GM21619 (cell line): ENCODE measurements around the gene LRRC27.
"Not testable (repeated sequence)": the region's sequence is repeated elsewhere in the genome, so short reads cannot be mapped to it uniquely, and the experiment has no call there.

Source experiments
- ATAC-seq: cut with Tn5 transposase; IDR thresholded peaks from one replicate; pipeline ENCODE4 v1.9.1; 2021; ENCODE audit not compliant: unreplicated experiment

Gene LRRC27

GRCh38 chr10:132331601-132332432 lies at the start of gene LRRC27:
Gene LRRC27, plus strand, starts transcription at chr10:132332193. Its CDS starts 1,332 bp downstream, at chr10:132333525.
- ATAC-seq: peak; percentile 72

GRCh38 chr10:132282667-132283603 lies 49.1 kb upstream of the LRRC27 start:
- ATAC-seq: no peak

GRCh38 chr10:132283604-132284382 lies 48.2 kb upstream of the LRRC27 start:
- no peak for ATAC-seq

DNA sequence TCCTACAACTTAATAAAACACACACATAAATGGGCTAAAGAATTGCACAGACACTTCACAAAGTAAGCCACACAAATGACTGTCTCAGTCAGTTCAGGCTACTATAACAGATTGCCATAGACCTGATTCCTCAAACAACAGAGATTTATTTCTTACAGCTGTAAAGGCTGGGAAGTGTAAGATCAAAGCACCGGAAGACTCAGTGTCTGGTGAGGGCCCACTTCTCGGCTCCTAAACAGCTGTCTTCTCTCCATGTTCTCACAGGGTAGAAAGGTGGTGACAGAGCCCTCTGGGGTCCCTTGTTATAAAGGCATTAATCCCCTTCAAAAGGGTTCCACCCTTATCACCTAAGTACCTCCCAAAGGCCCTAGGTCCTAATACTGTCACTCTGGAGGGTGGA lies 42.6 kb upstream of the LRRC27 start:
- ATAC-seq: no peak

DNA sequence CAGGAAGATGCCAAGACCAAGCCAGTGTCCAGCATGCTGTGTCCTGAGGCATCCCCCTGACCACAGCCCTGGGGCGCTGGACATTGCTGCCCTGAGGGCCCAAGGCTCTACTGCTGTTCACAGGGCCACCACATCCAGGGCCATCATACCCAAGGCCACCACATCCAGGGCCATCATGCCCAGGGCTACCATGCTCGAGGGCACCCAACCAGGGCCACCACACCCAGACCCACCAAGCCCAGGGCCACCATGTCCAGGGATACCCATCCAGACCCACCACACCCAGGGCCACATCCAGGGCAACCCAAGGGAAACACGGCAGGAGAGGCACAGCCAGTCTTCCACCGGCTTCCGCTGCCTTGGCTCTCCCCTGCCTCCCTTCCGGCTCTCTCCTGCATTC lies 41.4 kb upstream of the LRRC27 start:
- ATAC-seq: no peak

DNA sequence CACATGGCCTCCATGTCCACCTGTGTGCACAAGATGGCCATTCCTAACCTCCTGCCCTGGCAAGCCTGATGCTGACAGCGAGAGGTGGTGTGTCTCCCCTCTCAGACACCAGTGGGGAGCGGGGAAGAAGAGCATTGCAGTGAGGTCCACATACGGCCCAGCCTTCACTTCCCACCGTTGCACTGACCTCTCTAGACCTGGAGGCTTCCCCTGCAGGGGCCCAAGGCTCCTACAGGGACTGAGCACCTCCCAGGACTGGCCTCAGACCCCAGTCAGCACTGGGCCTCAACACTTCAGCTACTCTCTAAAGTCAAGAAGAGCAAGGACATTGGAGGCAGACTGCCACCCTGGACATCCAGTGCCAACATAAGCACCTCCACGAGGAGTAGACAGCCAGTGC lies 40.2 kb upstream of the LRRC27 start:
- ATAC-seq: no peak

- ATAC-seq: no peak
Measured at GRCh38 chr10:132292287-132293200, 39.4 kb upstream of the LRRC27 start.

GRCh38 chr10:132293201-132293812 lies 38.7 kb upstream of the LRRC27 start:
- no peak for ATAC-seq

DNA sequence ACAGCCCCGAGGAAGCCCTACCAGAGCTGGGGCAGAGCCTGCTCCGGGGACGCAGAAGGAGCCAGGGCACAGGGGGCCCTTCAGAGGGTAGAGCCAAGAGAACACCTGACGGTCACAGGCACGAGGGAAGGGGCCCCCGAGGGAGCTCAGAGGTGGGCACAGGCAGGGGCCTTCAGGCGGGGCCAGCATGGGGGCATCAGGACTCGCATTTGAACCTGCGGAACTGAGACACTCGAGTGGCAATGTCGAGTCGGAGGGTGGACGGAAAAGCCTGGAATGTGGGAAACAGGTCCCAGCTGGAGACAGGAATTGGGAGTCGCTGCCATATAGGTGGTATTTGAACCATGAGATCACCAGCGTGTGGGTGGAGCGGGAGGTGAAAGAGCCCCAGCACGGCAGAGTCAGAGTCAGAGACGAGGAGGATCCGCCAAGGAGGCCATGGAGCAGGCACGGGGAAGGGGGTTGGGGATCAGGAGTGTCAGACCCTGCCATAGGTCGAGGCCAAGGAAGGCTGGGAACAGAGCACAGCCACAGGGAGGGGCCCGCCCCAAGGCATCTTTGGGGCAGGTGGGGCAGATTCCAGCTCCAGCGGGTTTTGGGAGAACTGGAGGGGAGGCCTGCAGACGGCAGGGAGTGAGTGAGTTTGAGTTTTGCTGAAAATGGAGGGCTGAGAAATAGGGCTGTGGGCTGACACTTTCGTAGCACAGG lies 38.0 kb upstream of the LRRC27 start:
- ATAC-seq: no peak

DNA sequence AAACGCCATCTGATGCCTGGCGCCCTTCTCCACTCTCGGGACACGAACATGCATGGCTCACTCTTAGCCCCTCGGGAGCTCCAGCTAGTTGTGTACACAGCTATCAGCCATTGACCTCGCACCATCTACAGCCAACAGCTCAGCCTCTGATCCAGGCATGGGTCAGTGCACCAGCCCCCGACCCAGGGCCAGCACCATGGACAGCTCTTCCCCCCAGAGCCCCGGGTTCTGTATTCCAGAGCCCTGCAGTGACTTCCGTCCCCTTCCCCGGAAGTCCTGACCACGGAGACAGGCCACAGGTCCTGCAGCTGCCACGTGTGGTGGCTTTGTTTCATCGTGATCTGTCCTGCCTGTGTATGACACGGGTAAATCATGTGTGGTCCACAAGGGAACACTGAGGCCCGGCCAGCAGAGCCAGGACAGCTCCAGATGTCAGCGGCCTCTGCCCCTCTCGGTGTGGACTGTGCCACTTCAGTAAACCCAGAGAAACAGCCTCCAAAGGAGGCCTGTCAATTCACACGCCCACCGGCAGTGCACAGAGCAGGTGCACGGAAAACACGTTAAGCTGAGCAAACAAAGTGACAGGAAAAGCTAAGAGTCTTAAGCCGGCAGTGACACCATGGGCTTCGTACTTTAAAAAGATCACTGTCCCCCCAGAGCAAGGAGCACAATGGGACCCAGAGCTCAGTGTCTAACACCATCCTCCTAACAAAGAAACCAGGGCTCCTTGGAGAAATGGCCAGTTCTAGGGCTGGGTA lies 37.3 kb upstream of the LRRC27 start:
- ATAC-seq: no peak

DNA sequence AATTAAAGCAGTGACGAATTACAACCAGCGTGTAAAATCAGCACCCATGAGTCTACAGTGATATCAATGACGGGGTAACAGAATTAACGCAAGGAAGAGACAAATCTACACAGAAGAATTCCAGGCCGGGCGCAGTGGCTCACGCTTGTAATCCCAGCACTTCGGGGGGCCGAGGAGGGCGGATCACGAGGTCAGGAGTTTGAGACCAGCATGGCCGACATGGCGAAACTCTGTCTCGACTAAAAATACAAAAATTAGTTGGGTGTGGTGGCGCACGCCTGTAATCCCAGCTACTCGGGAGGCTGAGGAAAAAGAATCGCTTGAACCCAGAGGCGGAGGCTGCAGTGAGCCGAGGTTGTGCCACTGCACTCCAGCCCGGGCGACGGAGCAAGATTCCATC lies 36.5 kb upstream of the LRRC27 start:
- not testable (repeated sequence) for ATAC-seq

DNA sequence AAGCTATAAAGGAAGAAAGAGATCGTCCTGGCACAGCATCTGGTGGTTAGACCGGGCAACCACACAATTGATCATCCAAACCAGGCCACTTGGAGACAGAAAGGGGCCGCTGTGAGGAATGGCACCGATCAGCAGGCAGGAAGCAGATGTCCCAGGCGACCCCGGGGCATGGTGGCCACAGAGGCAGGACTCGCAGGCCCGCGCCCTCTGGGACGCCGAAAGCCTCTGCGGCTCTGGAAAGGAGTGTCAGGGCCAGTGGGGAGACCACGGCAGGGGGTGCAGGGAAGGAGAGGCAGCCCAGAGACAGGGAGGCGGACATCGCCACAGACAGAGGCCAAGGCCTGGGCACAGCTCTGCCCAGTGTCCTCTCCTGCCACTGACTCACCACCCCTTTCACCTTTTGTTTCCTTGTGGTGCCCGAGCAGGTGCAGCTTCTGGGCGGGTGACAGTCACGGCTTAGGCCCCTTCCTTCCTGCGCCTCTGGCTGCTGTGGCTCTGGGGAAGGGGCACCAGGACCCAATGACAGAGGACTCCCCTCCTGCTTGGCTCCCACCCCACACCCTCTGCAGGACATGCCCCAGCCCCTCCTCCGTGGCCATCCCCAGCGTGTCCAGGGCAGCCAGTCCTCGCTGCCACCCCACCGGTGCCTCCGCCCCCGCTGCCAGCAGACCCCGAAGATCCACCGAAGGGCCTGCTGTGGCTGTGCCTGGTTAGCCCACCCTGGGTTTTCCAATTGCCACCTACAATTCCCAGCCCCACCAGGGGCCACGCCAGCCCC lies 35.1 kb upstream of the LRRC27 start:
- no peak for ATAC-seq

GRCh38 chr10:132297526-132297925 lies 34.5 kb upstream of the LRRC27 start:
- ATAC-seq: no peak

GRCh38 chr10:132298038-132298881 lies 33.7 kb upstream of the LRRC27 start:
- no peak for ATAC-seq

DNA sequence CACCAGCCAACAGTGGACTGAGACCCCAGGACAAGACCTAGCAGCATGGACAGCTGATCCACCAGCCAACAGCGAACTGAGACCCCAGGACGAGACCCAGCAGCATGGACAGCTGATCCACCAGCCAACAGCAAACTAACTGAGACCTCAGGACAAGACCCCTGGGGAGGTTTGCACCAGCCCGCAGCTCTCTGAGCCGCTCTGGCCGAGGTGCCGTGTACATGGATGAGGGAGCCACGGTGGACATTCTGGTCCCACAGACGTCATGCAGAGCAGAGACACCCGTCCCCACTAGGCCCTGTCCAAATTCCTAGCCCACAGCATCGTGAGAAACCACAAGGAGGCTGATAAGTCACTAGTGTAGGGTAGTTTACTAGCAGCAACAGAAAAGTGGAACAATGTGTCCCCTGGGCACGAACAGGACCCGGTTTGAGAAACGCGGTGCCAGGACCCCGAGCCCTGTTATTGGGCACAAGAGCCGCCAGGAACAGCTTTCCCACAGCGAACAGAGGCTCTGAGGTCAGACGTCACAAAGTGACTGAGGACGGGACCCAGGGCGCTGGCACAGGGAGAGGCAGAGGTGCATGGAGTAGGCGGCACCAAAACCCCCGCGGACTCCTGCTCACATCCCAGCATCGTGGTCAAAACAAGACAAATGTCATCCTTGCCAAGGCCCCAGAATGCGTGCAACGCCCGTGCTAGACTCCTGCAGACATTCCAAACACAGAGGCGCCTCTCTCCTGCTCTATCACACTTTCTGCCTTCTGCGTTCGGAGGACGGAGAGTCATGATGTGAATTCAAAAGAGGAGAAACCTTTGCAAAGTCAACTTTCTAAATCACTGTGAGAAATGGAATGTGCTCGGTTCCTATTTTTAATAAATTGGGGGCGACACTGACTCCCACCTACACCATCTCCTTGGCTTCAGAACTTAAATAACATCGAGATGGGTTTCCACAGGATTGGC lies 32.3 kb upstream of the LRRC27 start:
- ATAC-seq: no peak
